GM12801 (cell line): ENCODE measurements around the gene TLR10.

ENCODE experiments used
- TF ChIP-seq, protein P1 (sequence below): IDR thresholded peaks from one replicate; pipeline ENCODE4 v1.5.1; 2011; ENCODE audit warnings: control low read depth; ENCODE audit not compliant: insufficient read length; ENCODE audit errors: extremely low read depth

Gene TLR10

DNA sequence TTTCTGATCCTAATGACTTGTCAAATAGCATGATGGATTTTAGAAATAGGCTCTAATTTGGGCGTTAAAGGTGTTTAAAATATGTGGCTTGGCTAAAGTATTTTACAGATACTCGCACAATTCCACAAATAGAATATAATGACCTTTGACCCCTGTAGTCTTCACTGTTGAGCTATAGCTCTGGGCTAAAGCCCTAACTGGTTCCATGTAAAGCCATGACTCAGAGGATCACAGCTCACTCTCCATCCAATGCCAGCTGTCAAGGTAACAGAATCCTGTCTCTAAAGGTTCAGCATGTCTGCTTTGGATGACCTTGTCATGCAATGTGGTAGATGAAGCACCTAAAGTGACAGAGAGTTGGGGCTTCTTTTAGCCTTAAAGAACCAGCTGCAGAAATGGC lies 42.5 kb downstream of the TLR10 start:
- TF ChIP-seq, protein P1, sequence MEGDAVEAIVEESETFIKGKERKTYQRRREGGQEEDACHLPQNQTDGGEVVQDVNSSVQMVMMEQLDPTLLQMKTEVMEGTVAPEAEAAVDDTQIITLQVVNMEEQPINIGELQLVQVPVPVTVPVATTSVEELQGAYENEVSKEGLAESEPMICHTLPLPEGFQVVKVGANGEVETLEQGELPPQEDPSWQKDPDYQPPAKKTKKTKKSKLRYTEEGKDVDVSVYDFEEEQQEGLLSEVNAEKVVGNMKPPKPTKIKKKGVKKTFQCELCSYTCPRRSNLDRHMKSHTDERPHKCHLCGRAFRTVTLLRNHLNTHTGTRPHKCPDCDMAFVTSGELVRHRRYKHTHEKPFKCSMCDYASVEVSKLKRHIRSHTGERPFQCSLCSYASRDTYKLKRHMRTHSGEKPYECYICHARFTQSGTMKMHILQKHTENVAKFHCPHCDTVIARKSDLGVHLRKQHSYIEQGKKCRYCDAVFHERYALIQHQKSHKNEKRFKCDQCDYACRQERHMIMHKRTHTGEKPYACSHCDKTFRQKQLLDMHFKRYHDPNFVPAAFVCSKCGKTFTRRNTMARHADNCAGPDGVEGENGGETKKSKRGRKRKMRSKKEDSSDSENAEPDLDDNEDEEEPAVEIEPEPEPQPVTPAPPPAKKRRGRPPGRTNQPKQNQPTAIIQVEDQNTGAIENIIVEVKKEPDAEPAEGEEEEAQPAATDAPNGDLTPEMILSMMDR = no peak

DNA sequence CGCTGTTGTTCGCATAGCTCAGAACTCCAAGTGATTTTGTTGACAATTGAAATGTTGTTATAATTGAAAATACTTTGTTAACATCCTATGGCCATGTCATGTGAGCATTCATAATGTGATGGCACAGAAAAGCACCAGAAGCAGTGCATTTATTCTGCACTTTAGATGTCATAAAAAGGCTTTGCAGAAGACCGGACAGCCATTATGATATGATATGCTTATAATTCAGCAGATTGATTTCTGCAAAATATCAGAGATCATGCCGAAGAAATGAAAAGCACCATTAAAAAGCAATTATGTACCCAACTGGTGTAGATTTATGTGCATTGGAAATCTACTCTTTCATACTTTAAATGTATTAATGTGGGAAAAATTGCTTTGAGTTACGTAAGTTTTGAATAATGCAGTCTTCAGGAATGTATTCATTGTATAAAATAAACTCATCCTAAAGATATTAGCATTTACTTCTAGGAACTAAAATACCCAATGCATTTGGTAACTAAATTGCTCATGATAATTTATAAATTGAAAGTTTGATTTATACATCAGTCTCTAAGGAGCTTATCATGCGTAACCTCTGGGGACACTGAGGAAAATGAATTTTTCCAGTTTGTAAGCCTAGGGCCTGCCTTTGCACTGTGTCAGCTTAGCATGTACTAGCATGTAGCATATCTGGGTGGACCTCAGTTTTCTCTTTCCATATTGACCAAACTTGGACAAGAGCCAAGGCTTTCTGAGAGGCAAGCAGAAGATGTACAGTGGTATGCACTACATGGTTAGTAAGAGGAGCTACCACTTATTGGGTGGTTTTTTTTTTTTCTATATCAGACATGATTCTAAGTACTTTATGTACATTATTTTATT lies 43.6 kb downstream of the TLR10 start:
- TF ChIP-seq, protein P1 = no peak

DNA sequence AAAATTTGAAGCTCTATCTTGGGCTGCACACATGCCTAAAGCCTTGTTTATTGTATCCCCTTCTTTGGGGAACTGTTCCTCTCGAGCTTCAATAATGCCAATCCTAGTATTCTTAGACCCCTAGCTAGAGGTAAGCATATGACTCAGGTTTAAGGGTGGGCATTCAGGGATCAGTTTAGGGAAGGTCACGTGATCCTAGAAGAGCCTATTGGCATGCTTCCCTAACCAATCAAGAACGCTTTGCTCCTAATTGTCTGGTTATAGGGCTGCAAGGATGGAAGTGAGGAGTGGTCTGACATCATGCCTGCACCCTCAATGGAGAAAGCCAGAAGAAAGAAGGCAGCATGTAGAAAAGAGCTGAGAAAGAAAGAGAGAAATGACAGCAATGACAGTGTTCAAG lies 46.9 kb downstream of the TLR10 start:
- TF ChIP-seq, protein P1 = no peak

DNA sequence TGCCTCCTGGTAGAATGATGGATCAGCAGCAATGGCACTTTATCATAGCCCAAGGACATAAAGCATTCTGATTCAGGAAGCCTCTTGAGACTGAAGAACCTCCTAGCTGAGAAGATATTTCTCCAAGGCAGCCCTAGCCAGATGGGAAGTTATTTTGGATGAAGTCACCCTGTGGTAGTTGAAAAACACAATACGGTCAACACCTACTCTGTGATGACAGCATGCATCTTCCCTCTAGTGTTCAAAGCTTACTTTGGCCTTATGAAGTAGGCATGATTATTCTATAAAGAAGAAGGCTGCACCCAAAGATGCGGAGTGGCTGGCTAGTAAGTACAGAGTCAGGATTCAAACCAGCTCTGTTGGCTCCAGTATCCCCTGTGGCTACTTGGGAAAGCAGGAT lies 47.9 kb downstream of the TLR10 start:
- TF ChIP-seq, protein P1 = no peak

DNA sequence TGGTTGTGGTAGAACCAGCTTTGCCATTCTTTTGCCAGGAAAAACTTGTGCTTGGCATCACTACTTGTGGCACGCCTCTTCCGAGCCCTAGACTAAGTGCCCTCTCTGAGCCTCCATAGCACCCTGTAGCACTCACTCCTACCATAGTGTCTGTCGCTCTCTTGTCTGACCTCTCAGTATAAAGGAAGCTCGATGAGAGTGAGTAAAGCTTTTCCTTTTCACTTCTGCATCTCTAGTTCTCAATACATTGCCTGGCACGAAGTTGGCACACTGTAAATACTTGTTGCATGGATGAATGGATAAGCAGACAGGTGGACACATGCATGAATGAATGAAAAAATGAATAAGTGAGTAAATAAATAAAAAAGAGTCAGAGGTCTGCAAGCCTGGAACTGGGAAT lies 48.3 kb downstream of the TLR10 start:
- TF ChIP-seq, protein P1 = no peak

DNA sequence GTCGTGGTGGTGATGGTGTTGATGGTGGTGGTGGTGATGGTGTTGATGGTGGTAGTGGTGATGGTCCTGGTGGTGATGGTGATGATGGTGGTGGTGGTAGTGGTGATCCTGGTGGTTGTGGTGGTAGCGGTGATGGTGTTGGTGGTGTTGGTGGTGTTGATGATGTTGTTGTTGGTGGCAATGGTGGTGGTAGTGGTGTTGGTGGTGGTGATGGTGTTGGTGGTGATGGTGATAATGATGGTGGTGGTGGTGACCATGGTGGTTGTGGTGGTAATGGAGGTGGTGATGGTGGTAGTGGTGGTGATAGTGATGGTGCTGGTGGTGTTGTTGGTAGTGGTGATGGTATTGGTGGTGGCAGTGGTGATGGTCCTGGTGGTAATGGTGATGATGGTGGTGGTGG lies 49.1 kb downstream of the TLR10 start:
- TF ChIP-seq, protein P1 = no peak

DNA sequence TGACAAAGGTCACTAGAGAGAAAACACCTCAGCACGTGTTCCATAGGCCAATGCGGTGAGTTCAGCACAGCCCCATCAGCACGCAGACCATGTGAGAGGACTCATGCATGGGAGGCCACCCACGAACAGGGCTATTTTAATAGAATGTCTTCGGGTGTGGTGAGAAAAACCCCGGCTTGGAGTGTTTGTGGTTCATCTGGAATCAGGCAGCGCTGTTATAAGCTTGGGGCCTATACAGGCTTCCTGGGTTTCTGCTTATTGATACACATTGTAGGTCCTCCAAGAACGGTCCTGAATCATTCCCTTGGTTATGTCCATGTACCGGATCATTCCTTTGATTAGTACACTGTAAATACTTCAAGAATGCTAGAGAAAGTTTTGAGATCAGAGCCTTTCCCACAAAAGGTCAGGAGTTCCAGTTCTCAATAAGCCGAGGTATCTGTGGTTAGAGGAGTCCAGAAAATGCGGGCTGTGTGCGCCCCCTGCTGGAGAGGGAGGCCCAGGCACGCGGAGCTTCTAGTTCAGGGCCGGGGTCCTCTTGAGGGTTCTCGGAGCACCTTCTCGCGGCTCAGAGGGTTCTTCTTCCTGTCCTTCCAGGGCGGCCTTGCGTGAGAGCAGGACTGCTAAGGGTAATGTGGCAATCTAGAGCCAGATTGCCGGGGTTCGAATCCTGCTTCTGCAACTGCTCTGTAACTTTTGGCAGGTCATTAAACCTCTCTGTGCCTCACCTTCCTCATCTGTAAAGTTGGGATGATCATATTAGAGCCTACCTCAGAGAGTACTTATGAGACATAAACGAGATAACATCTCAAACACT lies 51.8 kb downstream of the TLR10 start:
- TF ChIP-seq, protein P1 = peak; percentile 16
